H9 (cell line): ENCODE measurements around the gene TBC1D12. TPM values are rescaled to one million over a fixed set of nuclear protein-coding genes. Genes with fewer than 3 reads are reported as not detected.

ENCODE experiments used
- DNase-seq: peaks from one replicate; pipeline ENCODE4 v3.0.0-alpha.2; 2017
- H2AFZ ChIP-seq: one replicate; pipeline ENCODE4 v1.6.1; 2013; ENCODE audit warnings: mild to moderate bottlenecking, low read length, control low read depth, moderate library complexity
- H2AK5ac ChIP-seq: 2 replicates; pipeline ENCODE4 v1.6.1; 2013; ENCODE audit warnings: low read length, control low read depth, mixed read lengths; ENCODE audit not compliant: insufficient read length
- H2BK120ac ChIP-seq: one replicate; pipeline ENCODE4 v1.6.1; 2013; ENCODE audit warnings: low read depth, mild to moderate bottlenecking, low read length, control low read depth, inconsistent platforms; ENCODE audit not compliant: poor library complexity, severe bottlenecking
- H2BK12ac ChIP-seq: 2 replicates; pipeline ENCODE4 v1.6.1; 2013; ENCODE audit warnings: low read length, control low read depth, mixed read lengths, low read depth; ENCODE audit not compliant: insufficient read length
- H2BK15ac ChIP-seq: 2 replicates; pipeline ENCODE4 v1.6.1; 2013; ENCODE audit warnings: low read depth, low read length, control low read depth
- H2BK20ac ChIP-seq: one replicate; pipeline ENCODE4 v1.6.1; 2013; ENCODE audit warnings: low read depth, mild to moderate bottlenecking, low read length, control low read depth, inconsistent platforms; ENCODE audit not compliant: poor library complexity, severe bottlenecking
- H2BK5ac ChIP-seq: 2 replicates; pipeline ENCODE4 v1.6.1; 2013; ENCODE audit warnings: low read length, control low read depth, mixed read lengths; ENCODE audit not compliant: insufficient read length
- H3K14ac ChIP-seq: 2 replicates; pipeline ENCODE4 v1.6.1; 2013; ENCODE audit warnings: low read length, control low read depth; ENCODE audit not compliant: insufficient read depth
- H3K18ac ChIP-seq: 2 replicates; pipeline ENCODE4 v1.6.1; 2013; ENCODE audit warnings: low read depth, mild to moderate bottlenecking, mixed read lengths, low read length, control low read depth; ENCODE audit not compliant: insufficient read length
- H3K23ac ChIP-seq: 2 replicates; pipeline ENCODE4 v1.6.1; 2013; ENCODE audit warnings: low read length, control low read depth, mixed read lengths, low read depth; ENCODE audit not compliant: insufficient read length
- H3K23me2 ChIP-seq: 2 replicates; pipeline ENCODE4 v1.6.1; 2013; ENCODE audit warnings: low read depth, mild to moderate bottlenecking, mixed read lengths, low read length, control low read depth; ENCODE audit not compliant: insufficient read length, poor library complexity, severe bottlenecking
- H3K27ac ChIP-seq: 2 replicates; pipeline ENCODE4 v1.5.1; 2013; ENCODE audit warnings: low read length, control low read depth, mixed read lengths, low read depth; ENCODE audit not compliant: insufficient read length
- H3K27me3 ChIP-seq: 2 replicates; pipeline ENCODE4 v1.6.1; 2013; ENCODE audit warnings: low read length, control low read depth, inconsistent platforms; ENCODE audit not compliant: insufficient read depth
- H3K4ac ChIP-seq: 2 replicates; pipeline ENCODE4 v1.6.1; 2013; ENCODE audit warnings: low read depth, mild to moderate bottlenecking, control low read depth, inconsistent platforms, low read length, moderate library complexity
- H3K4me1 ChIP-seq: 2 replicates; pipeline ENCODE4 v1.6.1; 2013; ENCODE audit warnings: low read length, control low read depth, inconsistent platforms; ENCODE audit not compliant: insufficient read depth
- H3K4me2 ChIP-seq: 2 replicates; pipeline ENCODE4 v1.6.1; 2013; ENCODE audit warnings: low read length, control low read depth, mixed read lengths; ENCODE audit not compliant: insufficient read length, insufficient read depth
- H3K56ac ChIP-seq: 2 replicates; pipeline ENCODE4 v1.6.1; 2013; ENCODE audit warnings: low read depth, mild to moderate bottlenecking, mixed read lengths, low read length, control low read depth; ENCODE audit not compliant: insufficient read length
- H3K79me1 ChIP-seq: 2 replicates; pipeline ENCODE4 v1.6.1; 2013; ENCODE audit warnings: low read depth, mild to moderate bottlenecking, moderate library complexity, low read length, control low read depth, inconsistent platforms; ENCODE audit not compliant: insufficient read depth, poor library complexity, severe bottlenecking
- H3K79me2 ChIP-seq: 2 replicates; pipeline ENCODE4 v1.6.1; 2013; ENCODE audit warnings: low read length, control low read depth, inconsistent platforms; ENCODE audit not compliant: insufficient read depth
- H3K9ac ChIP-seq: 2 replicates; pipeline ENCODE4 v1.6.1; 2013; ENCODE audit warnings: low read length, control low read depth, mixed read lengths; ENCODE audit not compliant: insufficient read length; ENCODE audit errors: extremely low read depth
- H3K9me3 ChIP-seq: one replicate; pipeline ENCODE4 v1.6.1; 2013; ENCODE audit warnings: low read depth, low read length, inconsistent platforms; ENCODE audit not compliant: control insufficient read depth
- H3T11ph ChIP-seq: one replicate; pipeline ENCODE4 v1.6.1; 2013; ENCODE audit warnings: mild to moderate bottlenecking, low read length, control low read depth, inconsistent platforms
- H4K20me1 ChIP-seq: one replicate; pipeline ENCODE4 v1.6.1; 2013; ENCODE audit not compliant: control insufficient read depth, insufficient read length, insufficient read depth
- H4K5ac ChIP-seq: 2 replicates; pipeline ENCODE4 v1.6.1; 2013; ENCODE audit warnings: low read depth, mild to moderate bottlenecking, mixed read lengths, low read length, control low read depth; ENCODE audit not compliant: insufficient read length
- H4K8ac ChIP-seq: replicated peaks from 2 replicates; pipeline ENCODE4 v1.6.1; 2013; ENCODE audit warnings: low read length, control low read depth, mixed read lengths, low read depth; ENCODE audit not compliant: insufficient read length
- H4K91ac ChIP-seq: 2 replicates; pipeline ENCODE4 v1.6.1; 2013; ENCODE audit warnings: low read depth, mild to moderate bottlenecking, moderate library complexity, mixed read lengths, low read length, control low read depth; ENCODE audit not compliant: insufficient read length
- H3K27ac Mint-ChIP-seq, 3 experiments: 2 replicates in 2 of 3; 3 replicates in 1 of 3; pipeline ENCODE4 v1.8.0; 2020 to 2021; ENCODE audit warnings: mixed read lengths in 3 of 3, mild to moderate bottlenecking in 1 of 3, moderate library complexity in 1 of 3
- H3K27me3 Mint-ChIP-seq: 2 replicates; pipeline ENCODE4 v1.8.0; 2021; ENCODE audit warnings: low read depth, mild to moderate bottlenecking, moderate library complexity, mixed read lengths
- H3K36me3 Mint-ChIP-seq, 3 experiments: 2 replicates in 2 of 3; 3 replicates in 1 of 3; pipeline ENCODE4 v1.8.0; 2020 to 2021; ENCODE audit warnings: low read depth in 3 of 3, mixed read lengths in 3 of 3; ENCODE audit not compliant: insufficient read depth in 1 of 3
- H3K4me1 Mint-ChIP-seq, 2 experiments: 2 replicates each; pipeline ENCODE4 v1.8.0; 2020; ENCODE audit warnings: mixed read lengths in 2 of 2
- H3K4me3 Mint-ChIP-seq, 2 experiments: 2 replicates in 1 of 2; 3 replicates in 1 of 2; pipeline ENCODE4 v1.8.0; 2020 to 2021; ENCODE audit warnings: mild to moderate bottlenecking in 2 of 2, mixed read lengths in 2 of 2, moderate library complexity in 1 of 2
- H3K9me3 Mint-ChIP-seq, 2 experiments: 2 replicates in 1 of 2; 3 replicates in 1 of 2; pipeline ENCODE4 v1.8.0; 2020; ENCODE audit warnings: mild to moderate bottlenecking in 2 of 2, mixed read lengths in 2 of 2, moderate library complexity in 1 of 2
- CTCF ChIP-seq: fragments of 200-600 bp; sonication (generic); conservative IDR thresholded peaks from 3 replicates; pipeline ENCODE4 v1.8.0; 2021; ENCODE audit warnings: antibody characterized with exemption, mild to moderate bottlenecking
- WGBS: extraction: QIAGEN DNeasy Blood & Tissue Kit; methylation state at CpG from one replicate; pipeline ENCODE4 v1.1.7; 2013; ENCODE audit warnings: missing lambda C conversion rate, low lambda C conversion rate, mixed read lengths; ENCODE audit not compliant: insufficient read length; ENCODE audit errors: extremely low coverage; 5-methylcytosine and 5-hydroxymethylcytosine counted together
- total RNA-seq: library from RNA; stranded (reverse); gene quantifications from 2 replicates; pipeline ENCODE4 v1.2.1, GENCODE V29; 2021

The TBC1D12 gene
- total RNA-seq, 1 experiment from 2014 or later = 2.0 TPM

- WGBS = no CpG with 5 or more reads among the region's 25 CpGs
- peaks cover 22% of the 10 kb centered on the region for H3K79me2 ChIP-seq
These were observed 143.9 kb downstream of the TBC1D12 start for GRCh38 chr10:94546049-94546900.

More at GRCh38 chr10:94546049-94546900, 143.9 kb downstream of the TBC1D12 start:
- H2AK5ac ChIP-seq = no peak overlapping the region
- no peak overlapping the region for H2BK5ac ChIP-seq
- H4K20me1 ChIP-seq = no peaks in the 10 kb centered on the region
- H3K18ac ChIP-seq = peak overlapping the region; percentile 92
- no peak overlapping the region for H2BK20ac ChIP-seq
- no peak overlapping the region for H4K8ac ChIP-seq
- peak overlapping the region; percentile 86 for H3K14ac ChIP-seq
- H3K9ac ChIP-seq = peak overlapping the region; percentile 91
- no peaks in the 10 kb centered on the region for H3K9me3 ChIP-seq
- Mint-ChIP-seq H3K9me3 (peaks cover 0 to 2% of the 10 kb centered on the region in 2 experiments; a peak in 1 of 5 replicates), H3K27ac (peak overlapping the region; percentile 99 to 100 (median 100)), H3K4me3 (peak overlapping the region; percentile 100), H3K36me3 (peaks cover 28 to 42% (median 38%) of the 10 kb centered on the region in 3 experiments; a peak in 6 of 7 replicates), H3K4me1 (peaks cover 25 to 28% of the 10 kb centered on the region in 2 experiments), H3K27me3 (no peaks in the 10 kb centered on the region)
- H3K4me2 ChIP-seq = peak overlapping the region; percentile 89
- H3T11ph ChIP-seq = no peak overlapping the region
- no peak overlapping the region for H2AFZ ChIP-seq
- no peak overlapping the region for H2BK15ac ChIP-seq
- H4K91ac ChIP-seq = no peak overlapping the region
- H3K4me1 ChIP-seq = peaks cover 2% of the 10 kb centered on the region; the same call in 1 of the 2 replicates
- H3K4ac ChIP-seq = no peak overlapping the region; the same call in 1 of the 2 replicates
- H3K23me2 ChIP-seq = peaks cover 11% of the 10 kb centered on the region
- no peak for DNase-seq
- H3K23ac ChIP-seq = no peak overlapping the region
- peaks cover 6% of the 10 kb centered on the region for H3K79me1 ChIP-seq
- TF ChIP-seq CTCF = no peak
- no peaks in the 10 kb centered on the region for H3K27me3 ChIP-seq
- H3K27ac ChIP-seq = no peak overlapping the region
- peak overlapping the region; percentile 8 for H3K56ac ChIP-seq
- H4K5ac ChIP-seq = peak overlapping the region; percentile 1
- H2BK120ac ChIP-seq = no peak overlapping the region
- no peak overlapping the region for H2BK12ac ChIP-seq
